GM19035 (cell line): Measurements from ENCODE around the gene GRAP.
"Not testable (repeated sequence)": the region's sequence is repeated elsewhere in the genome, so short reads cannot be mapped to it uniquely, and the experiment has no call there.

ENCODE experiments used
- ATAC-seq: cut with Tn5 transposase; IDR thresholded peaks from one replicate; pipeline ENCODE4 v1.9.1; 2021; ENCODE audit not compliant: unreplicated experiment

Gene GRAP

GRCh38 chr17:19046782-19047375 lies at the start of gene GRAP:
GRAP (minus strand) TSS chr17:19046957; CDS start chr17:19046926, 31 bp downstream.
- not testable (repeated sequence) for ATAC-seq

GRCh38 chr17:19093684-19094438 lies 47.1 kb upstream of the GRAP start:
- ATAC-seq, result not testable (repeated sequence)

GRCh38 chr17:19092737-19093683 lies 46.3 kb upstream of the GRAP start:
- ATAC-seq, result not testable (repeated sequence)

- not testable (repeated sequence) for ATAC-seq
Observed at GRCh38 chr17:19090058-19090772, 43.5 kb upstream of the GRAP start.

- ATAC-seq, result not testable (repeated sequence)
Observed at GRCh38 chr17:19088804-19089685, 42.3 kb upstream of the GRAP start.

- ATAC-seq, result not testable (repeated sequence)
Observed at GRCh38 chr17:19077386-19077785, 30.6 kb upstream of the GRAP start.

- ATAC-seq, result not testable (repeated sequence)
Observed at GRCh38 chr17:19076398-19077192, 29.8 kb upstream of the GRAP start.

- peak; percentile 69 for ATAC-seq
Observed at GRCh38 chr17:19070318-19071168, 23.8 kb upstream of the GRAP start.

- ATAC-seq, result not testable (repeated sequence)
Observed at GRCh38 chr17:19064378-19064777, 17.6 kb upstream of the GRAP start.

GRCh38 chr17:19063326-19063956 lies 16.7 kb upstream of the GRAP start:
- peak; percentile 36 for ATAC-seq

- ATAC-seq, result peak; percentile 61
Observed at GRCh38 chr17:19062718-19063325, 16.1 kb upstream of the GRAP start.

GRCh38 chr17:19062009-19062717 lies 15.4 kb upstream of the GRAP start:
- ATAC-seq, result peak; percentile 56

- ATAC-seq, result not testable (repeated sequence)
Observed at GRCh38 chr17:19055447-19055846, 8.7 kb upstream of the GRAP start.

- ATAC-seq, result not testable (repeated sequence)
Observed at GRCh38 chr17:19048826-19049225, 2.1 kb upstream of the GRAP start.

- ATAC-seq, result not testable (repeated sequence)
Observed at GRCh38 chr17:19047510-19047909, 753 bp upstream of the GRAP start.

GRCh38 chr17:19044643-19045042 lies 2.1 kb downstream of the GRAP start:
- not testable (repeated sequence) for ATAC-seq
